Fibroblast of villous mesenchyme (primary cell): ENCODE data around the gene RPS2. TPM values are rescaled to one million over a fixed set of nuclear protein-coding genes. Genes with fewer than 3 reads are reported as not detected.

Experiments
- DNase-seq: peaks from one replicate; pipeline ENCODE4 v3.0.0-alpha.2; 2010; ENCODE audit warnings: low read depth
- H3K4me3 ChIP-seq: 2 replicates; pipeline ENCODE4 v1.5.1; 2011; ENCODE audit warnings: low read depth, mild to moderate bottlenecking, low read length
- CTCF ChIP-seq: IDR thresholded peaks from 2 replicates; pipeline ENCODE4 v1.5.1; 2012; ENCODE audit warnings: low read depth, mild to moderate bottlenecking, low read length; ENCODE audit not compliant: insufficient read depth
- total RNA-seq: library from RNA; depleted of rRNA; stranded (reverse); fragments of >200 nt; gene quantifications from 2 replicates; pipeline ENCODE4 v1.2.3, GENCODE V29; 2012

Gene RPS2
- total RNA-seq, 1 donor: 1,294 TPM

- no peak for DNase-seq
- no peak overlapping the region for H3K4me3 ChIP-seq
- TF ChIP-seq CTCF: no peak
Observed at GRCh38 chr16:1938316-1938715, 26.3 kb downstream of the RPS2 start.

DNA sequence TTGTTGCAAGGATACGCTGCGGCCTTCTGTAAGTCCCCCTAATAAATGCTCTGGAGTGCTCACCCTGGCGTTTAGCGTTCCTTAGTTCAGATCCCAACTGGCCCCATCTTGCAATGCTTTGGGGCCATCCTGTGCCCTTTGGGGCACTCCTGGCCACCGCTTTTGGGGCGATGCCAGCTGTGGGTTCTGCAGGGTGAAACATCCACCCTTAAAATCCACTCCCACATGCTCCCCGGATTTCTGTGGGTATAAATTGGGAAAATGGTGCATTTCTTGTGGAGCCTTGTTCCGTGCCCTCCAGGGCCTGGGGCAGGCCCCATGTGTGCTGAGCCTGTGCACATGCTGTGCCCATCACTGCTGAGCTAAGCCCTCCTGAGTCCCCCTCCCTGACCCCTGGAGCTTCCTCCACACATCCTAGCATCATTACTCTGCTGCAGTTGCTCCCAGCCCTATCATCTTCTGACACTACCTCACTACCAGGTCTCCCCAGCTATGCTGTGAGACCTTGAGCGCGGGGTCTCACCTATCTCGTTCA is 27.6 kb downstream of the RPS2 start:
- no peak for DNase-seq
- H3K4me3 ChIP-seq: no peak overlapping the region
- no peak for TF ChIP-seq CTCF

GRCh38 chr16:1933097-1933661 is 31.4 kb downstream of the RPS2 start:
- H3K4me3 ChIP-seq: no peak overlapping the region
- no peak for DNase-seq
- no peak for TF ChIP-seq CTCF

GRCh38 chr16:1932050-1933028 is 32.3 kb downstream of the RPS2 start:
- H3K4me3 ChIP-seq: no peak overlapping the region
- peak; percentile 8 for TF ChIP-seq CTCF
- DNase-seq: no peak

DNA sequence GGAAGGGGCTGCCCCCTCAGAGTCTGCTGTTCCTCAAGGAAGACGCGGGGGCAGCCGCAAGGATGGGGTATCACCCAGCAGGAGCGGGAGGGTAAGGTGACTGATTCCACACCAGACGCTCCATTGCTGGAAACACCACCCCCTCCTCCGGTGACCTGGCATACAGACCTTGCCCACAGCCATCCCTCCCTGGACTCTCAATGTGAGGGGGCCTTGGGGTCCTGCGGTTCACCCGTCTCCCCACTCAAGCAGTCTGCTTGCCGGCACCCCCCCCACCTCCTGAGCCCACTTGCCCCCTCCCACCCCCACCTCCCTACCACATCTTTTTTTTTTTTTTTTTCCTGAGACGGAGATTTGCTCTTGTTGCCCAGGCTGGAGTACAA is 34.3 kb downstream of the RPS2 start:
- no peak for DNase-seq
- H3K4me3 ChIP-seq: no peak overlapping the region
- no peak for TF ChIP-seq CTCF

DNA sequence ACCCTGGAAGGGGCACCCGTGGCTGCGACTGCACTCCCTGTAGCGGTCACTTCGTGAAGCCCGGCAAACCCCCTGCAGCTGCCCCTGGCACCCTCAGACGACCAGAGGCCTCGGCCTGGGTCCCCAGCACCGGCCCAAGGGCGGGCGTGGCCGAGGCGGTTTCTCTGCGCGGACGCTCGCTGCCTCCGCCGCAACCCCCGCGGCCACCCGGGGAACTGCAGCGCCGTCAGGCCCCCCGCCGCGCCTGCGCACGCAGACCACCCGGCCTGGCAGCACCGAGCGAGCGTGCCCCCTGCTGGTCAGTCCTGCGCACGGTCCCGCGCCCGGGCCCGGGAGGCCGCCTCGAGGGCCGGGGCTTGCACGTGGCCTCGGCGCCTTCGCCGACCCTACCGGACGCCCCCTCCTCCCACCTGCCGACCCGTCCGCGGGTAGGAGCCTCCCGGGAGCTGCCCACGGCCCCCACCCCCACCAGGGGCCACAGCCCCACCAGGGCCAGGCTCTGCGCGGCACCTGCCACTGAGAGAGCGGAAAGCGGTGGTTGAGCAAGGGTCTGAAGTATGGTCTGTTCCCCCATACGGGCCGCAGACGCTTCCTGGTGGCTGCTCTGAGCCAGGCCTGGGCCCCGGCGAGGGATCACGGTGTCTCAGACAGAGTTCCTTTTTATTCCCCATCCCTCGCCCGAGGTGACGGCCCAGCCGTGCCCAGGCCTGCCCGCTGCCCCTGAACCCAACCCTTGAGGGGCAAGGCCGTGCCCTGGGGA is 34.9 kb downstream of the RPS2 start:
- peak; percentile 87 for TF ChIP-seq CTCF
- H3K4me3 ChIP-seq: peak overlapping the region; percentile 64
- DNase-seq: peak; percentile 82
